ENCODE results near the gene TRAPPC14. TPM values are rescaled to one million over a fixed set of nuclear protein-coding genes. Genes with fewer than 3 reads are reported as not detected.

The TRAPPC14 gene
- total and polyA plus RNA-seq, 2 of the 13 experiments (the other 11 are each of a cell fraction or from before 2014, with no cell fraction given), result 4.7 to 9.6 TPM

GRCh38 chr7:100148559-100149328, 9.8 kb downstream of the TRAPPC14 start, which contains the start of gene LAMTOR4 (continued):
- TF ChIP-seq, protein P1, sequence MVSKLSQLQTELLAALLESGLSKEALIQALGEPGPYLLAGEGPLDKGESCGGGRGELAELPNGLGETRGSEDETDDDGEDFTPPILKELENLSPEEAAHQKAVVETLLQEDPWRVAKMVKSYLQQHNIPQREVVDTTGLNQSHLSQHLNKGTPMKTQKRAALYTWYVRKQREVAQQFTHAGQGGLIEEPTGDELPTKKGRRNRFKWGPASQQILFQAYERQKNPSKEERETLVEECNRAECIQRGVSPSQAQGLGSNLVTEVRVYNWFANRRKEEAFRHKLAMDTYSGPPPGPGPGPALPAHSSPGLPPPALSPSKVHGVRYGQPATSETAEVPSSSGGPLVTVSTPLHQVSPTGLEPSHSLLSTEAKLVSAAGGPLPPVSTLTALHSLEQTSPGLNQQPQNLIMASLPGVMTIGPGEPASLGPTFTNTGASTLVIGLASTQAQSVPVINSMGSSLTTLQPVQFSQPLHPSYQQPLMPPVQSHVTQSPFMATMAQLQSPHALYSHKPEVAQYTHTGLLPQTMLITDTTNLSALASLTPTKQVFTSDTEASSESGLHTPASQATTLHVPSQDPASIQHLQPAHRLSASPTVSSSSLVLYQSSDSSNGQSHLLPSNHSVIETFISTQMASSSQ (IDR thresholded peaks at IDR 0.05; ENCODE audit: low read depth), result no peak
- TF ChIP-seq, protein P1 (CRISPR knock-in tag; IDR thresholded peaks at IDR 0.05; ENCODE audit: borderline replicate concordance), result peak; percentile 47; the same call in 1 of the 2 replicates
- TF ChIP-seq PHF5A (CRISPR knock-in tag; IDR thresholded peaks at IDR 0.05; ENCODE audit: low read depth, unreplicated experiment), result no peak
- no peak for TF ChIP-seq ZNF432 (CRISPR knock-in tag; IDR thresholded peaks at IDR 0.05; ENCODE audit: borderline replicate concordance)
- TF ChIP-seq ZNF569 (CRISPR knock-in tag; IDR thresholded peaks at IDR 0.05; ENCODE audit: borderline replicate concordance), result no peak
- TF ChIP-seq SKI (IDR thresholded peaks at IDR 0.05; ENCODE audit: partially characterized antibody), result peak; percentile 7
- TF ChIP-seq ZNF746 (CRISPR knock-in tag; IDR thresholded peaks at IDR 0.05), result 0 out of 2 replicates have a peak, but pooled peaks have one; percentile 40
- TF ChIP-seq PHF21A (CRISPR knock-in tag; IDR thresholded peaks at IDR 0.05), result no peak; the same call in 1 of the 2 replicates
- TF ChIP-seq, protein P2, sequence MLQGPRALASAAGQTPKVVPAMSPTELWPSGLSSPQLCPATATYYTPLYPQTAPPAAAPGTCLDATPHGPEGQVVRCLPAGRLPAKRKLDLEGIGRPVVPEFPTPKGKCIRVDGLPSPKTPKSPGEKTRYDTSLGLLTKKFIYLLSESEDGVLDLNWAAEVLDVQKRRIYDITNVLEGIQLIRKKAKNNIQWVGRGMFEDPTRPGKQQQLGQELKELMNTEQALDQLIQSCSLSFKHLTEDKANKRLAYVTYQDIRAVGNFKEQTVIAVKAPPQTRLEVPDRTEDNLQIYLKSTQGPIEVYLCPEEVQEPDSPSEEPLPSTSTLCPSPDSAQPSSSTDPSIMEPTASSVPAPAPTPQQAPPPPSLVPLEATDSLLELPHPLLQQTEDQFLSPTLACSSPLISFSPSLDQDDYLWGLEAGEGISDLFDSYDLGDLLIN (CRISPR knock-in tag; IDR thresholded peaks at IDR 0.05; ENCODE audit: borderline replicate concordance), result no peak
- TF ChIP-seq EEA1 (CRISPR knock-in tag; IDR thresholded peaks at IDR 0.05; ENCODE audit: borderline replicate concordance), result no peak
- TF ChIP-seq STAT5B (CRISPR knock-in tag; IDR thresholded peaks at IDR 0.05), result 0 out of 2 replicates have a peak, but pooled peaks have one; percentile 78
- TF ChIP-seq RAD51 (IDR thresholded peaks at IDR 0.05; ENCODE audit: borderline replicate concordance), result peak; percentile 93
- TF ChIP-seq, protein P3, sequence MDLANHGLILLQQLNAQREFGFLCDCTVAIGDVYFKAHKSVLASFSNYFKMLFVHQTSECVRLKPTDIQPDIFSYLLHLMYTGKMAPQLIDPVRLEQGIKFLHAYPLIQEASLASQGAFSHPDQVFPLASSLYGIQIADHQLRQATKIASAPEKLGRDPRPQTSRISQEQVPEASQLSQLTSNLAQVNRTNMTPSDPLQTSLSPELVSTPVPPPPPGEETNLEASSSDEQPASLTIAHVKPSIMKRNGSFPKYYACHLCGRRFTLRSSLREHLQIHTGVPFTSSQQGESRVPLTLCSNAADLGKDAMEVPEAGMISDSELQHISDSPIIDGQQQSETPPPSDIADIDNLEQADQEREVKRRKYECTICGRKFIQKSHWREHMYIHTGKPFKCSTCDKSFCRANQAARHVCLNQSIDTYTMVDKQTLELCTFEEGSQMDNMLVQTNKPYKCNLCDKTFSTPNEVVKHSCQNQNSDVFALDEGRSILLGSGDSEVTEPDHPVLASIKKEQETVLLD (CRISPR knock-in tag; IDR thresholded peaks at IDR 0.05; ENCODE audit: low read depth), result peak; percentile 61
- TF ChIP-seq ZNF33B (CRISPR knock-in tag; IDR thresholded peaks at IDR 0.05), result 0 out of 2 replicates have a peak, but pooled peaks have one; percentile 8
- TF ChIP-seq HMGA1 (CRISPR knock-in tag; conservative IDR thresholded peaks at IDR 0.05), result no peak
- no peak for TF ChIP-seq ZNF562 (CRISPR knock-in tag; IDR thresholded peaks at IDR 0.05; ENCODE audit: borderline replicate concordance)
- no peak for TF ChIP-seq FOXP1 (IDR thresholded peaks at IDR 0.05)
- TF ChIP-seq FOXP1 (CRISPR knock-in tag; IDR thresholded peaks at IDR 0.05), result no peak
- TF ChIP-seq TCF7 (IDR thresholded peaks at IDR 0.05; ENCODE audit: low read depth), result no peak
- no peak for TF ChIP-seq CBFB (CRISPR knock-in tag; IDR thresholded peaks at IDR 0.05)
- no peak for TF ChIP-seq SMARCC2 (IDR thresholded peaks at IDR 0.05)

Data from HepG2 (cell line).